GM23338 (cell line): Measurements from ENCODE around the gene ARL6IP1. TPM values are rescaled to one million over a fixed set of nuclear protein-coding genes. Genes with fewer than 3 reads are reported as not detected.

Source experiments
- ATAC-seq: fragments of 200-7000 bp; cut with Tn5 transposase; 3 replicates; pipeline ENCODE4 v1.9.1; 2020
- DNase-seq: peaks from one replicate; pipeline ENCODE4 v3.0.0-alpha.2; 2015; ENCODE audit warnings: low spot score
- H2AFZ ChIP-seq: fragments of 200-600 bp; sonication (generic); 2 replicates; pipeline ENCODE4 v1.8.0; 2016; ENCODE audit warnings: antibody characterized with exemption, mild to moderate bottlenecking, moderate library complexity
- H3F3A ChIP-seq: fragments of 200-600 bp; sonication (generic); replicated peaks from 2 replicates; pipeline ENCODE4 v1.8.0; 2017; ENCODE audit warnings: antibody characterized with exemption, mixed run types, low read depth
- H3K27ac ChIP-seq: fragments of 200-600 bp; sonication (generic); 2 replicates; pipeline ENCODE4 v1.6.1; 2016; ENCODE audit warnings: low read depth
- H3K27me3 ChIP-seq: fragments of 200-600 bp; sonication (generic); 2 replicates; pipeline ENCODE4 v1.8.0; 2016; ENCODE audit warnings: mild to moderate bottlenecking, mixed run types, moderate library complexity; ENCODE audit not compliant: insufficient read depth
- H3K36me3 ChIP-seq: fragments of 200-600 bp; sonication (generic); 2 replicates; pipeline ENCODE4 v1.8.0; 2016; ENCODE audit warnings: mild to moderate bottlenecking; ENCODE audit not compliant: insufficient read depth
- H3K4me1 ChIP-seq: fragments of 200-600 bp; sonication (generic); 2 replicates; pipeline ENCODE4 v1.8.0; 2016; ENCODE audit warnings: mild to moderate bottlenecking, moderate library complexity; ENCODE audit not compliant: insufficient read depth
- H3K4me2 ChIP-seq: fragments of 200-600 bp; sonication (generic); 2 replicates; pipeline ENCODE4 v1.7.1; 2017; ENCODE audit warnings: mixed run types
- H3K4me3 ChIP-seq: fragments of 200-600 bp; sonication (generic); 2 replicates; pipeline ENCODE4 v1.6.1; 2016; ENCODE audit warnings: mixed run types
- H3K79me2 ChIP-seq: fragments of 200-600 bp; sonication (generic); replicated peaks from 2 replicates; pipeline ENCODE4 v1.8.0; 2017; ENCODE audit warnings: mild to moderate bottlenecking; ENCODE audit not compliant: insufficient read depth
- H3K9me2 ChIP-seq: fragments of 200-600 bp; sonication (generic); 2 replicates; pipeline ENCODE4 v1.8.0; 2017; ENCODE audit not compliant: insufficient read depth
- H4K20me1 ChIP-seq: fragments of 200-600 bp; sonication (generic); replicated peaks from 2 replicates; pipeline ENCODE4 v1.8.0; 2017; ENCODE audit warnings: mild to moderate bottlenecking; ENCODE audit not compliant: insufficient read depth
- H3K27ac Mint-ChIP-seq: 2 replicates; pipeline ENCODE4 v1.8.0; 2020; ENCODE audit warnings: inconsistent platforms, mild to moderate bottlenecking, moderate library complexity, mixed read lengths
- H3K27me3 Mint-ChIP-seq: 3 replicates; pipeline ENCODE4 v1.8.0; 2022; ENCODE audit warnings: low read depth, mild to moderate bottlenecking, moderate library complexity, mixed read lengths, inconsistent platforms; ENCODE audit not compliant: insufficient read depth, poor library complexity
- H3K36me3 Mint-ChIP-seq: 3 replicates; pipeline ENCODE4 v1.8.0; 2021; ENCODE audit warnings: low read depth, mild to moderate bottlenecking, inconsistent platforms, moderate library complexity, mixed read lengths
- H3K4me1 Mint-ChIP-seq: 3 replicates; pipeline ENCODE4 v1.8.0; 2020; ENCODE audit warnings: mild to moderate bottlenecking, inconsistent platforms, mixed read lengths
- H3K4me3 Mint-ChIP-seq: 3 replicates; pipeline ENCODE4 v1.8.0; 2021; ENCODE audit warnings: moderate library complexity, mild to moderate bottlenecking, inconsistent platforms, mixed read lengths
- H3K9me3 Mint-ChIP-seq: 3 replicates; pipeline ENCODE4 v1.8.0; 2020; ENCODE audit warnings: moderate library complexity, mild to moderate bottlenecking, inconsistent platforms, mixed read lengths
- CREB1 ChIP-seq: fragments of 250-450 bp; sonication (Bioruptor Pico); IDR thresholded peaks from 2 replicates; pipeline ENCODE4 v1.5.0; 2020; ENCODE audit warnings: low read depth, mild to moderate bottlenecking, moderate library complexity
- CTCF ChIP-seq, 2 experiments: fragments of 200-600 bp in 1 of 2; sonication (generic) in 1 of 2; conservative IDR thresholded peaks; 2 replicates each; pipeline versions ENCODE4 v1.5.1 to v1.6.1; 2016 to 2017; ENCODE audit warnings: antibody characterized with exemption in 2 of 2, low read depth in 2 of 2, mild to moderate bottlenecking in 2 of 2, moderate library complexity in 1 of 2
- EZH2 ChIP-seq: fragments of 200-600 bp; sonication (generic); IDR thresholded peaks from one replicate; pipeline ENCODE4 v1.8.0; 2017; ENCODE audit warnings: antibody characterized with exemption, mild to moderate bottlenecking, low read depth; ENCODE audit not compliant: unreplicated experiment
- JUNB ChIP-seq: IDR thresholded peaks from one replicate; pipeline ENCODE4 v1.6.1; 2016; ENCODE audit warnings: antibody characterized with exemption; ENCODE audit not compliant: unreplicated experiment
- NANOG ChIP-seq: IDR thresholded peaks from 2 replicates; pipeline ENCODE4 v1.6.1; 2016; ENCODE audit warnings: antibody characterized with exemption, borderline replicate concordance
- POLR2AphosphoS5 ChIP-seq: IDR thresholded peaks from 2 replicates; pipeline ENCODE4 v1.6.1; 2016; ENCODE audit warnings: antibody characterized with exemption, low read depth
- STAT1 ChIP-seq: IDR thresholded peaks from one replicate; pipeline ENCODE4 v1.6.1; 2016; ENCODE audit warnings: antibody characterized with exemption; ENCODE audit not compliant: unreplicated experiment
- ZNF114 ChIP-seq: fragments of 250-450 bp; sonication (Bioruptor Pico); IDR thresholded peaks from 2 replicates; pipeline ENCODE4 v1.5.0; 2020; ENCODE audit warnings: mild to moderate bottlenecking, moderate library complexity
- ZNF462 ChIP-seq: fragments of 250-450 bp; sonication (Bioruptor Pico); IDR thresholded peaks from 2 replicates; pipeline ENCODE4 v1.5.0; 2020; ENCODE audit warnings: mild to moderate bottlenecking, moderate library complexity
- polyA plus RNA-seq: library from polyadenylated mRNA; unstranded; fragments of >200 nt; fragmentation: Nextera tagmentation; extraction: Ambion mirVana; gene quantifications from 2 replicates; pipeline ENCODE4 v1.2.1, GENCODE V29; 2016
- total RNA-seq: library from RNA; depleted of rRNA; stranded (reverse); fragments of >200 nt; shearing (Covaris generic); gene quantifications from 2 replicates; pipeline ENCODE4 v1.2.3, GENCODE V29; 2014

ARL6IP1 gene
- total and polyA plus RNA-seq, 2 experiments from 2014 or later: 192 to 250 TPM

DNA sequence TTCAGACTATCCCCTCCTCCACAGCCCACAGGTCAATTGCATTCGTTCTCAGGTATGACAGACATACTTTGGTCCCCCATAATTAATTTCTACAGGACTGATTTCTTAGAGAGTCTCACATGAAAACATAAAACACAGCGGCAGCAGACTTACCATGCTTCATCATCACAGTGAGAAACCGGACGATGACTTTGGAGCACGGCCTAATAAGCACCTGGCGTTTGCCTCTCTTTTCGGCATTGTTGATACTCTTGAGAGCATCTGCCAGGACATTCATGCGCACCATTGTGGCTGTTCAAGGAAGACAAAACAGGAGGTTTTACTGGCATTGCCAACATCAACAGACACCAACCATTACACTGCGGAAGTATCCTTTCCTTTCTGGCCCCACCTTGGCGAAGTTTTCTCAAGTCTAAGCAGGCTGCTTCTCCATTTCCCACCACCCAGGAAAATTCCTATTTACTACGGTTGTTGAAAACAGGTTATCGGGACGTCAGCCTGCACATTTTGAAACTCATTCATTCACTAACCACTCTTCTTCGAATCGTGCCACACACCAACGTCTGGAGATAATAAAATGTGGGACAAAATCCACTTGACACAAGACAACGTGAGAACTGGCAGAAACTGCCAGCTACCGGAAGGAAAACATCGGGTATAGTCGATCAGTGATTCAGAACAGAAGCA lies 12.4 kb downstream of the ARL6IP1 start:
- ATAC-seq (no peak), DNase-seq (no peak)
- H3K27ac ChIP-seq: peak overlapping the region; percentile 91
- H3K79me2 ChIP-seq: peaks cover 62% of the 10 kb centered on the region
- Mint-ChIP-seq H3K4me3 (peak overlapping the region; percentile 95), H3K9me3 (no peaks in the 10 kb centered on the region), H3K36me3 (peaks cover 94% of the 10 kb centered on the region), H3K4me1 (peaks cover 36% of the 10 kb centered on the region), H3K27ac (peak overlapping the region; percentile 99), H3K27me3 (peaks cover 12% of the 10 kb centered on the region)
- H3K4me3 ChIP-seq: peak overlapping the region; percentile 99
- no peak overlapping the region for H2AFZ ChIP-seq
- peaks cover 63% of the 10 kb centered on the region for H4K20me1 ChIP-seq
- no peaks in the 10 kb centered on the region for H3K27me3 ChIP-seq
- H3K9me2 ChIP-seq: no peaks in the 10 kb centered on the region
- peaks cover 29% of the 10 kb centered on the region for H3K4me1 ChIP-seq
- peaks cover 61% of the 10 kb centered on the region for H3F3A ChIP-seq
- peaks cover 70% of the 10 kb centered on the region for H3K36me3 ChIP-seq
- TF ChIP-seq EZH2: no peak
- no peak for TF ChIP-seq CREB1 (CRISPR knock-in tag)
- TF ChIP-seq NANOG: no peak
- TF ChIP-seq CTCF (conservative IDR thresholded peaks at IDR 0.05; ENCODE audit: low read depth in 2 of 2): no peak
- no peak for TF ChIP-seq STAT1
- no peak for TF ChIP-seq POLR2AphosphoS5
- TF ChIP-seq ZNF114: no peak
- TF ChIP-seq JUNB: no peak
- no peak for TF ChIP-seq ZNF462 (CRISPR knock-in tag)
- H3K4me2 ChIP-seq: peak overlapping the region; percentile 95
